Activated CD4-positive, alpha-beta memory T cell treated with anti-CD3 and anti-CD28 coated beads for 36 hours (primary cell): ENCODE results near the gene EEF2. TPM values are rescaled to one million over a fixed set of nuclear protein-coding genes. Genes with fewer than 3 reads are reported as not detected.
"Not testable (repeated sequence)": the region's sequence is repeated elsewhere in the genome, so short reads cannot be mapped to it uniquely, and the experiment has no call there.

ENCODE experiments used
- CTCF ChIA-PET: fragments of 350-600 bp; sonication (Branson Sonifier 250); formaldehyde crosslinking; loops from one replicate; lab custom pipeline; 2021; ENCODE audit warnings: antibody characterized with exemption, inconsistent platforms; lab: Charles Lee
- POLR2A ChIA-PET: fragments of 350-600 bp; sonication (Branson Sonifier 250); formaldehyde crosslinking; loops from one replicate; lab custom pipeline; 2021; ENCODE audit warnings: antibody characterized with exemption; lab: Charles Lee
- DNase-seq: peaks from one replicate; pipeline ENCODE4 v3.0.0-alpha.2; 2020
- H3K27ac Mint-ChIP-seq: one replicate; pipeline ENCODE4 v1.8.0; 2021; ENCODE audit warnings: mixed read lengths
- H3K27me3 Mint-ChIP-seq: one replicate; pipeline ENCODE4 v1.8.0; 2021; ENCODE audit warnings: mixed read lengths
- H3K36me3 Mint-ChIP-seq: one replicate; pipeline ENCODE4 v1.8.0; 2021; ENCODE audit warnings: mixed read lengths
- H3K4me1 Mint-ChIP-seq: one replicate; pipeline ENCODE4 v1.8.0; 2021; ENCODE audit warnings: low read depth, mixed read lengths
- H3K4me3 Mint-ChIP-seq: one replicate; pipeline ENCODE4 v1.8.0; 2021; ENCODE audit warnings: mild to moderate bottlenecking, mixed read lengths
- H3K9me3 Mint-ChIP-seq: one replicate; pipeline ENCODE4 v1.8.0; 2021; ENCODE audit warnings: mixed read lengths
- intact Hi-C: fragments of 100-400 bp; cut with micrococcal nuclease; formaldehyde crosslinking; loops from one replicate; pipeline ENCODE4 v1.15.1; 2023
- total RNA-seq, 2 experiments: library from RNA; stranded (reverse); gene quantifications; one replicate each; pipeline ENCODE4 v1.2.3, GENCODE V29; 2021

Gene EEF2
- total RNA-seq, 2 experiments from 2014 or later = 3,113 to 3,225 TPM

GRCh38 chr19:3961007-3961406, 24.3 kb downstream of the EEF2 start:
- DNase-seq = no peak
- Mint-ChIP-seq H3K36me3 (peaks cover 21% of the 10 kb centered on the region), H3K27me3 (no peaks in the 10 kb centered on the region), H3K4me1 (no peaks in the 10 kb centered on the region), H3K27ac (no peak overlapping the region), H3K9me3 (no peaks in the 10 kb centered on the region), H3K4me3 (no peak overlapping the region)
- CTCF ChIA-PET = no interaction called here
- POLR2A ChIA-PET = no interaction called here
- intact Hi-C loops = no loop called here

- Mint-ChIP-seq H3K4me3 (no peak overlapping the region), H3K36me3 (peaks cover 18% of the 10 kb centered on the region), H3K27ac (no peak overlapping the region), H3K4me1 (no peaks in the 10 kb centered on the region), H3K9me3 (no peaks in the 10 kb centered on the region), H3K27me3 (no peaks in the 10 kb centered on the region)
- intact Hi-C loops = no loop called here
- ChIA-PET POLR2A (interaction anchor here (1.5 kb wide), 1 partner anchor 12 kb away, joined by 4 read pairs; no protein-coding TSS in a partner anchor), CTCF (no interaction called here)
- no peak for DNase-seq
Observed at GRCh38 chr19:3959766-3960131, 25.5 kb downstream of the EEF2 start.

- H3K4me1 Mint-ChIP-seq = no peaks in the 10 kb centered on the region
- CTCF ChIA-PET = no interaction called here
- DNase-seq = no peak
- H3K27ac Mint-ChIP-seq = no peak overlapping the region
- POLR2A ChIA-PET = interaction anchor here (0.6 to 1.5 kb wide), 3 partner anchors 13 to 441 kb away, joined by 3 to 4 read pairs (median 4); partner anchors contain the start of gene SH3GL1
- H3K27me3 Mint-ChIP-seq = no peaks in the 10 kb centered on the region
- H3K36me3 Mint-ChIP-seq = peaks cover 16% of the 10 kb centered on the region
- H3K9me3 Mint-ChIP-seq = no peaks in the 10 kb centered on the region
- intact Hi-C loops = no loop called here
- no peak overlapping the region for H3K4me3 Mint-ChIP-seq
Observed at GRCh38 chr19:3958836-3959765, 26.2 kb downstream of the EEF2 start.

DNA sequence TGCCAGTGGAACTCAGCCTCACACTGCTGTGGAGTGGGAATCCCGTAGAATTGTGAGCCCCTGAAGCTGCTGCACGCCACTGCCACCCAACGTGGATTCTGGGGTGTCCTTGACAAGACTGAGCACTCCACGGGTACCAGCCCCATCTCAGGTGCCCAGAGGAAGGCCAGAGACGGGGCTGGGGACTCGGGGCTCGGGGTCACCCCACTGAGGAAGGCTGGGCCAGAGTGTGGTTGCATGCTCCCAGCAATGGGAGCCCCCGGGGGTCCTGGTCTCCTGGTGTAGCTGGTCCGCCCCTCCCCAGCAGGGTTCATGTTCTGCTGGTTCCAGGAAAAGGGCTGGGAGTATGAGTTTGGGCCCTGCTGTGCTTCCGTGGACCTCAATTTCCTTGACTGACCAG, 29.6 kb downstream of the EEF2 start:
- no peak for DNase-seq
- Mint-ChIP-seq H3K27ac (no peak overlapping the region), H3K9me3 (no peaks in the 10 kb centered on the region), H3K4me1 (peaks cover 4% of the 10 kb centered on the region), H3K36me3 (peaks cover 4% of the 10 kb centered on the region), H3K4me3 (no peak overlapping the region), H3K27me3 (no peaks in the 10 kb centered on the region)
- POLR2A ChIA-PET = no interaction called here
- intact Hi-C loops = no loop called here
- CTCF ChIA-PET = no interaction called here

GRCh38 chr19:3955276-3955675, 30.0 kb downstream of the EEF2 start:
- intact Hi-C loops, H3K36me3 Mint-ChIP-seq, POLR2A ChIA-PET, H3K4me3 Mint-ChIP-seq, H3K4me1 Mint-ChIP-seq, H3K9me3 Mint-ChIP-seq, DNase-seq, H3K27me3 Mint-ChIP-seq, H3K27ac Mint-ChIP-seq, CTCF ChIA-PET: not testable (repeated sequence)

- POLR2A ChIA-PET = no interaction called here
- H3K9me3 Mint-ChIP-seq = no peaks in the 10 kb centered on the region
- peaks cover 4% of the 10 kb centered on the region for H3K4me1 Mint-ChIP-seq
- intact Hi-C loops = no loop called here
- DNase-seq = no peak
- no peaks in the 10 kb centered on the region for H3K27me3 Mint-ChIP-seq
- no peak overlapping the region for H3K27ac Mint-ChIP-seq
- H3K4me3 Mint-ChIP-seq = no peak overlapping the region
- CTCF ChIA-PET = no interaction called here
- peaks cover 2% of the 10 kb centered on the region for H3K36me3 Mint-ChIP-seq
Observed at GRCh38 chr19:3954107-3954506, 31.2 kb downstream of the EEF2 start.

DNA sequence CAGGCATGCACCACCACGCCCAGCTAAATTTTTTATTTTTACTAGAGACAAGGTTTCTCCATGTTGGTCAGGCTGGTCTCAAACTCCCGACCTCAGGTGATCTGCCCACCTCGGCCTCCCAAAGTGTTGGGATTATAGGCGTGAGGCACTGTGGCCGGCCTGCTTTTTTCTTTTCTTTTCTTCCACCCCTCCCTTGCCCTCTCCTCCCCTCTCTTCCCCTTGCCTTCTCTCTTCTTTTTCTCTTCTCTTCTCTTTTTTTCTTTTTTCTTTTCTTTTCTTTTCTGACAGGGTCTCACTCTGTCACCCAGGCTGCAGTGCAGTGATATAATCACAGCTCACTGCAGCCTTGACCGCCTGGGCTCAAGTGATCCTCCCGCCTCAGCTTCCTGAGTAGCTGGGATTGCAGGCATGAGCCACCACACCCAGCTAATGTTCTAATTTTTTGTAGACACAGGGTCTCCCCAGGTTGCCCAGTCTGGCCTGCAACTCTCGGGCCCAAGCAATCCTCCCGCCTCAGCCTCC, 32.4 kb downstream of the EEF2 start:
- H3K4me3 Mint-ChIP-seq, intact Hi-C loops, H3K27ac Mint-ChIP-seq, DNase-seq, H3K9me3 Mint-ChIP-seq, H3K4me1 Mint-ChIP-seq, H3K27me3 Mint-ChIP-seq, CTCF ChIA-PET, H3K36me3 Mint-ChIP-seq, POLR2A ChIA-PET: not testable (repeated sequence)

GRCh38 chr19:3950871-3951861, 34.1 kb downstream of the EEF2 start:
- POLR2A ChIA-PET = no interaction called here
- no peaks in the 10 kb centered on the region for H3K27me3 Mint-ChIP-seq
- CTCF ChIA-PET = no interaction called here

GRCh38 chr19:3949997-3950859, 35.0 kb downstream of the EEF2 start:
- no peaks in the 10 kb centered on the region for H3K27me3 Mint-ChIP-seq
- CTCF ChIA-PET = no interaction called here
- DNase-seq = no peak
- H3K27ac Mint-ChIP-seq = no peak overlapping the region
- POLR2A ChIA-PET = no interaction called here
- no peaks in the 10 kb centered on the region for H3K9me3 Mint-ChIP-seq
- peaks cover 4% of the 10 kb centered on the region for H3K4me1 Mint-ChIP-seq
- no peak overlapping the region for H3K4me3 Mint-ChIP-seq
- intact Hi-C loops = no loop called here
- no peaks in the 10 kb centered on the region for H3K36me3 Mint-ChIP-seq

More at GRCh38 chr19:3950871-3951861, 34.1 kb downstream of the EEF2 start:
- Mint-ChIP-seq H3K4me3 (no peak overlapping the region), H3K27ac (no peak overlapping the region), H3K9me3 (no peaks in the 10 kb centered on the region), H3K36me3 (no peaks in the 10 kb centered on the region), H3K4me1 (peaks cover 4% of the 10 kb centered on the region)
- no peak for DNase-seq
- intact Hi-C loops = no loop called here

GRCh38 chr19:3949294-3949693, 36.0 kb downstream of the EEF2 start:
- ChIA-PET POLR2A (no interaction called here), CTCF (no interaction called here)
- Mint-ChIP-seq H3K27ac (no peak overlapping the region), H3K36me3 (no peaks in the 10 kb centered on the region), H3K9me3 (no peaks in the 10 kb centered on the region), H3K4me3 (no peak overlapping the region), H3K27me3 (no peaks in the 10 kb centered on the region), H3K4me1 (peaks cover 4% of the 10 kb centered on the region)
- intact Hi-C loops = no loop called here
- no peak for DNase-seq

DNA sequence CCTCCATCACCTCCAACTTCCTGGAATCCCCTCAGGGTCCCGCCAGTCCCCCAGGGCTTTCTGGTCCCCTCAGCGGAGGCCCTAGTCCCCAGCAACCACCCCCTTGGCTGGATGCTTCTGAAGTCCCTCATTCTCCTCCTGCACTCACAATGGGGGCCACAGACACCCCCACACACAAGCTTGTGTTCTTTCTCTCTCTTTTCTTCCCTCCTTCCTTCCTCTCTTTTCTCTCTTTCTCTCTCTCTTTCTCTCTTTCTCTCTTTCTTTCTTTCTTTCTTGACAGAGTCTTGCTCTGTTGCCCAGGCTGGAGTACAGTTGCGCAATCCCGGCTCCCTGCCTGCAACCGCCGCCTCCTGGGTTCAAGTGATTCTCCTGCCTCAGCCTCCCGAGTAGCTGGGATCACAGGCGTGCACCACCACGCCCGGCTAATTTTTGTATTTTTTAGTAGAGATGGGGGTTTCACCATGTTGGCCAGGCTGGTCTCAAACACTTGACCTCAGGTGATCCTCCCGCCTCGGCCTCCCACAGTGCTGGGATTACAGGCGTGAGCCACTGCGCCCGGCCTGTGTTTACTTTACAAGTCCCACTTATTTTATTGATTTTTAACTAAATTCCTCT, 37.8 kb downstream of the EEF2 start:
- H3K4me1 Mint-ChIP-seq, POLR2A ChIA-PET, intact Hi-C loops, CTCF ChIA-PET, H3K4me3 Mint-ChIP-seq, DNase-seq, H3K9me3 Mint-ChIP-seq, H3K27me3 Mint-ChIP-seq, H3K36me3 Mint-ChIP-seq, H3K27ac Mint-ChIP-seq: not testable (repeated sequence)
